Left lobe of liver (tissue), 2 donors: ENCODE data around the gene PTCHD4. TPM values are rescaled to one million over a fixed set of nuclear protein-coding genes. Genes with fewer than 3 reads are reported as not detected.

Experiments
- ATAC-seq: fragments of 200-7000 bp; cut with Tn5 transposase; one replicate; pipeline ENCODE4 v1.9.1; 2020; ENCODE audit warnings: mild to moderate bottlenecking, moderate library complexity
- DNase-seq: peaks from one replicate; pipeline ENCODE4 v3.0.0-alpha.2; 2020; ENCODE audit warnings: low spot score
- total RNA-seq: library from RNA; stranded (reverse); gene quantifications from one replicate; pipeline ENCODE4 v1.2.1, GENCODE V29; 2021
- donor health status: DM: no; HTN: no; CAD: no; lungs with moderate emphysema.
- donor health status: DM: no; HTN: yes; CAD: no.

Gene PTCHD4
- total RNA-seq, 1 donor from 2014 or later, result 0.18 TPM

- ATAC-seq (peak; percentile 19), DNase-seq (no peak)
Observed at GRCh38 chr6:48100588-48100895, 10.5 kb downstream of the PTCHD4 start.

GRCh38 chr6:48099713-48100587, 11.0 kb downstream of the PTCHD4 start:
- no peak for ATAC-seq
- DNase-seq, result no peak

GRCh38 chr6:48098923-48099322, 12.1 kb downstream of the PTCHD4 start:
- no peak for ATAC-seq
- DNase-seq, result no peak

- ATAC-seq, result no peak
- DNase-seq, result no peak
Observed at GRCh38 chr6:48092550-48093217, 18.3 kb downstream of the PTCHD4 start.

GRCh38 chr6:48090546-48090945, 20.5 kb downstream of the PTCHD4 start:
- ATAC-seq, result no peak
- no peak for DNase-seq

- ATAC-seq, result no peak
- no peak for DNase-seq
Observed at GRCh38 chr6:48087448-48087847, 23.5 kb downstream of the PTCHD4 start.

GRCh38 chr6:48086187-48086586, 24.8 kb downstream of the PTCHD4 start:
- ATAC-seq (no peak), DNase-seq (no peak)

- peak; percentile 14 for ATAC-seq
- no peak for DNase-seq
Observed at GRCh38 chr6:48085131-48085741, 25.8 kb downstream of the PTCHD4 start.

GRCh38 chr6:48084201-48084600, 26.8 kb downstream of the PTCHD4 start:
- DNase-seq (no peak), ATAC-seq (no peak)

- no peak for ATAC-seq
- no peak for DNase-seq
Observed at GRCh38 chr6:48080227-48081009, 30.6 kb downstream of the PTCHD4 start.

GRCh38 chr6:48078120-48078519, 32.9 kb downstream of the PTCHD4 start:
- ATAC-seq (no peak), DNase-seq (no peak)

- no peak for DNase-seq
- ATAC-seq, result no peak
Observed at GRCh38 chr6:48075181-48075580, 35.8 kb downstream of the PTCHD4 start.

- ATAC-seq, result no peak
- no peak for DNase-seq
Observed at GRCh38 chr6:48073976-48074767, 36.8 kb downstream of the PTCHD4 start.

GRCh38 chr6:48071833-48072232, 39.2 kb downstream of the PTCHD4 start:
- no peak for DNase-seq
- ATAC-seq, result no peak

GRCh38 chr6:48069280-48069679, 41.7 kb downstream of the PTCHD4 start:
- no peak for ATAC-seq
- no peak for DNase-seq

GRCh38 chr6:48068278-48069251, 42.4 kb downstream of the PTCHD4 start:
- no peak for ATAC-seq
- DNase-seq, result no peak

GRCh38 chr6:48067886-48068277, 43.1 kb downstream of the PTCHD4 start:
- DNase-seq, result no peak
- no peak for ATAC-seq

- ATAC-seq (no peak), DNase-seq (no peak)
Observed at GRCh38 chr6:48067148-48067712, 43.8 kb downstream of the PTCHD4 start.
